DMS114 treated with DMSO at 0.1 percent for 48 hours (cell line): Measurements from ENCODE around the gene CACNA1S.

Source experiments
- DNase-seq: peaks from one replicate; lab custom pipeline; 2025; ENCODE audit not compliant: unreplicated experiment; lab: John Stamatoyannopoulos, UW

Gene CACNA1S

DNA sequence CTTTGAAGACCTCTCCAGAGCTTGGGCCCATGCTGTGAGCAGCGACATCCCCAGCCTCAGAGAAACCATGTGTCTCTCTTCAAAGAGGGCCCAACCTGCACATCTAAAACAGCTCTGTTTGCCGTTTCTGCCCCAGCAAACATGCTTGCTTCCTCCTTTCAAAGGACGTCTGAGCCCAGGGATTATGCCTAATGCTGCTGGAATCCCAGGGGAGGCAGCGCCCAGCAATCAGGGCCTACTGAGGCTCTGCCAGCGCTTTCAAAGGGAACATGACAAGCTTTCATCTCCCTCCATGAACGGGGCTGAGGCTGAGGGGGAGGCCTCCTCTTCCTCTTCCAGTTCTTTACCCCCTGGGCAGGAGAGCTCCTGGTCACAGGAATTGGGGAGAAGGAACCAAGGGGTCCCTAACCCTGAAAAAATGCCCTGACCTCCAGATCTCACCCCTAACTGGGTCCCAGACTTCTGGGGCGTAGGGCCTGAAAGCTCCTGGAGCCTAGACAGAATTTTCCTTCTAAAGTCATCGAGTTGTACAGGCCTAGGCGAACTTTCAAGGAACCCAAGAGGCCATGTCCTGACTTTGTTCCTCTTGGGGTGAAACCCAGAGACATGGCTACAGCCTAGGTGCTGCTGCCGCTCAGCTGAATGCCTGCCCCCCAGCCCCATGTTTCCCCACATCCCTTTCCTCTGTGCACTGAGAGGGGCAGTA is 28.2 kb upstream of the CACNA1S start:
- DNase-seq = no peak

- no peak for DNase-seq
Observed at GRCh38 chr1:201139756-201140155, 27.5 kb upstream of the CACNA1S start.

- DNase-seq = no peak
Observed at GRCh38 chr1:201139306-201139705, 27.1 kb upstream of the CACNA1S start.

GRCh38 chr1:201138311-201138840 is 26.1 kb upstream of the CACNA1S start:
- DNase-seq = no peak

- DNase-seq = no peak
Observed at GRCh38 chr1:201137579-201138310, 25.5 kb upstream of the CACNA1S start.

- no peak for DNase-seq
Observed at GRCh38 chr1:201137024-201137392, 24.8 kb upstream of the CACNA1S start.

GRCh38 chr1:201136355-201137023 is 24.3 kb upstream of the CACNA1S start:
- DNase-seq = no peak

- DNase-seq = no peak
Observed at GRCh38 chr1:201134405-201134804, 22.2 kb upstream of the CACNA1S start.

GRCh38 chr1:201131398-201131797 is 19.2 kb upstream of the CACNA1S start:
- DNase-seq = no peak

GRCh38 chr1:201128962-201129361 is 16.7 kb upstream of the CACNA1S start:
- no peak for DNase-seq

GRCh38 chr1:201128476-201128875 is 16.2 kb upstream of the CACNA1S start:
- no peak for DNase-seq

GRCh38 chr1:201127755-201128455 is 15.7 kb upstream of the CACNA1S start:
- DNase-seq = no peak

DNA sequence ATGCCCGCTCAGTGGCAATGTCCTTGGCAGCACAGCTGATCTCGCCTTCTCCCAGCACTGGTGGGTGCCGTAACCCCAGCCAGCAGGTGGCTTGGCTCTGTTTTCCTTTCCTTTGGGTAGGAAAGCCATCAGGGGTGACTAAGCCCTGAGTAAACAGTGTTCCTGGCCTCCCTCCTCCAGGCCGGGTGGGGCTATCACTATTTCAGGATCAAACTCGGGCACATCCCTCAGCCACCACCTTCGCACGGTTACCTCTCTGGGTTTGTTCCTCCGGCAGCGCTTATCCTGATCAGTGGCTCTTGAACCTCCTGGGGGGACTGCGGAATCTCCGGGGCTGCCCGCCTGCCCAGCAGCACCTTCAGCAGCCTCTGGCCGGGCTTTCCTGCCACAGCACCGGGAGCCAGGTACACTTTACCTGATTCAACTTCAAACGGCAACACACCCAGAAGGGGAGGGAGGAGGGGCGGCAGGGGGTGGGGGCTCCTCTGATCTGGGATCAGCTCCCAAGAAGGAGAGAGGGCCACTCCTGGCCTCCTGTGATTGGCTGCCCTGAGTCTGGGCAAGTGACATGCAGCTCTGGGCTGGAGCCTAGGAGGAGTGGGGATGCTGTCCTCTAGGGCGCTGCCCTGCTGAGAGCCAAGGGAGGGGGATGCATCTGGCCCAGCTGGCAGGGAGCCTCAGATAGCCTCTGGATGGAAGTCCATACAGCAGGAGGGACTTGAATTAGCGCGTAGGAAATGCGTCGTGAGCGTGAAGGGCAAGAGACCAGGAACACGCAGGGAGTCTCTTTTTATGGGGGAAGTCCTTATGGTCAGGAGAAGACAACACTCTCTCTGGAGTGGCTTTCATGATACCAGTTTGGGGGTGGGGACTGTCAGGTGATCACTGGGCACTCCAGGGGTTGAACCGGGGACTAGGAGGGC is 14.9 kb upstream of the CACNA1S start, which contains the start of gene ASCL5:
TSS of gene ASCL5 (minus strand) at position 353 of the 923 bp plus-strand sequence. CDS start 11,812 bp downstream, outside the sequence.
- DNase-seq = no peak

DNA sequence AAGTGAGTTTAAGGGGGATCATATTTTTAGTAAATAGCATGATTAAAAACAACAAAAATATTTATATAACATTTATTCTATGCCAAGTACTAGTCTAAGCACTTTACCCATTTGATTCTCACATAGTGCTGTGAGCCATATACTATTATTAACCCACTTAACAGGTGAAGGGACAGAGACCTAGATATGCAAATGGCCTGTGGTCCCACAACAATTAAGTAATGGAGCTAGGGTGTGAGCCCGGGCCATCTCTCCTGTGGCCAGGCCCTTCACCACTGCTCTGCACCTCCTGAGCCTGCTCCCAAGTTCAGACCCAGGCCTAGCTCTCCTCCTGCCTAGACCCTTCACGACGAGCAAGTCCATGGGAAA is 14.2 kb upstream of the CACNA1S start:
- no peak for DNase-seq

DNA sequence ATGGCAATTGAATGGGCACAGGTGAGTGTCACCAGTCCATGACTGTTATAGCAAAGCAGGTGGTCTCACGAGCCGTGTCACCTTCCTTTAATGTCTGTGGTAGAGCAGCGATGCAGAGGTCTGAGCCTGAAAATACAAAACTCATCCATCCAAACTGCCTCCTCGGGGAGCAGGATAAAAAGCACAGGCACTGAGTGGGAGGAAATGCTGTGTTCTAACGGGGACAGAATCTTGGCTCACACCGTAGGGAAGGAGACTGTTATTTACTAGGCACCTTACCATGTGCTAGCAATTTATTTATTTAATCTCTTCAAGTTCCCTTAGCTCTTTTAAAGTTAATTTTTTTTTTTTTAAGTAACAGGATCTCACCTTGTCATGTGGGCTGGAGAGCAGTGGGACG is 13.6 kb upstream of the CACNA1S start:
- DNase-seq = no peak

DNA sequence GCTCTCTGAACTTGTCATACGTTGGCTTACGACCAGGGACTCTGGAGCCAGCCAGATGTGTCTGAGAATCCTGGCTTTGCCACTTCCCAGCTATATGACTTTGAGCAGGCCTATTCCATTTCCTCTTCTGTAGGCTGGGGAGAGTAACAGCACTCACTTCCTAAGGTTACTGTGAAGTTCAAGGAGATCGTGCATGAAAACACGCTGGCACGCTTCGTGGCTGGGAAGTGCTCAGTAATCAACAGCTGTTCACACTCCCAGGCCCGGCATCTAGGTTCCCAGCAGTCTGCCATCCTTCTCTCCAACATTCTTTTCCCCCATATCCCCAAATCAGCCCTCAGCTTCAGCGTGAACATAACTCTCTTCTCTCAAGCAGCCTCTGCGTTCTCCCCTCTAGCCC is 12.8 kb upstream of the CACNA1S start:
- DNase-seq = no peak

DNA sequence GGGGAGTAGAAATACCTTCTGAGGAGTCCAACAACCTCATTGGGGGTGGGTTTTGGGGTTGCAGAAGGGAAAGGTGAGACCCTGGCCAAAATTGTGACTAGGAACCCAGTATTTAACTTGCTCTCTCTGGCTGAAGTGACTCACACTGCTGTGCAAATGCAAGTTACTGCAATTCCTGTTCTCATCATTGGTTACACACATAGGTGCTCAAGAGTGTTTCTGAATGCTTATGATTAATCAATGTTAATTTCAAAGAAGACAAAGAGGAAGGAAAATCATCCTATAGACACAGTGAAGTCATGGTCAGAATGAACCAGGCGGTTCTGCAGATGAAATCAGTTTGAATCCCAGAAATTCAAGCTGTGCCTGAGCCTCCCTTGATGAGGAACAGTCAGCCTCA is 11.6 kb upstream of the CACNA1S start:
- no peak for DNase-seq

DNA sequence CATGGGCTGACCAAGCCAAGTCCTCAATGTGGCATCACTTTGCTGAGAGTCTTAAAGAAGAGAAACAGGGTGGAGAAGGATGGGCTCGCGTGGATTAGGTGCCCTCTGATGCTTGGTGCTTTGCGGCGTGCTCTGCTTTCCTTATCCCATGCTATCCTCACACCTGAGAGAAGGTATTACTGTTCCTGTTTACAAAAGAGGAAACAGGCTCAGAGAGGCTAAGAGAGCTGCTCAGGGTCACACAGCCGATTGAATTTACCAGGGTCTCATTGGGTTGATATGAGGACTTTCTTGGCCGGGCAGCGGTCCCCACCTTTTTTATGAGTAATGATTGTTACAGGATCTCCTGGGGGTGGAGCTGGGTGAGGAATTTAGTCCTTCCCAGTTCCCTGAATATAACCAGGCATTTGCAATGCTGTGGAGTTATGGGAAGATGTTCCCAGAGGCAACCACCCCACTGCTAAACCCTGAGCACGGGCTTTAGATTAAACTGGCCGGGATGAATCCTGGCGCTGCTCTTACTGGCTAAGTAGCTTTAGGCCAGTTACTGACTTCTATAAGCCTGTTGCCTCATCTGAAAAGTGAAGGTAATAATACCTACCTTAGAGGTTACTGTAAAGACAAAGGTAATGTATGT is 10.2 kb upstream of the CACNA1S start:
- DNase-seq = no peak
